ENCODE results near the gene ATP5PB.

- TF ChIP-seq CTCF (IDR thresholded peaks at IDR 0.05) = no peak
- TF ChIP-seq POLR2A (IDR thresholded peaks at IDR 0.05) = no peak
- no peak for TF ChIP-seq POLR2AphosphoS5 (IDR thresholded peaks at IDR 0.05; ENCODE audit: insufficient read depth in 1 of 2, low read depth in 1 of 2)
Observed at GRCh38 chr1:111471012-111471411, 21.7 kb downstream of the ATP5PB start.

All from vagina (tissue), 2 donors.